SU-DHL-6 (cell line): Measurements from ENCODE around the gene TOGARAM2.

Source experiments
- EZH2phosphoT487 ChIP-seq: fragments of 200-600 bp; sonication (generic), shearing (Covaris generic); conservative IDR thresholded peaks from 2 replicates; pipeline ENCODE4 v1.6.1; 2018; ENCODE audit warnings: mild to moderate bottlenecking, antibody characterized with exemption, low read length, moderate library complexity, mixed read lengths
- TF ChIP-seq, protein P1 (sequence below): fragments of 200-600 bp; sonication (generic); IDR thresholded peaks from one replicate; pipeline ENCODE4 v1.5.1; 2017; ENCODE audit warnings: antibody characterized with exemption, mild to moderate bottlenecking, low read length, moderate library complexity; ENCODE audit not compliant: insufficient read depth, poor library complexity, severe bottlenecking

DNA sequence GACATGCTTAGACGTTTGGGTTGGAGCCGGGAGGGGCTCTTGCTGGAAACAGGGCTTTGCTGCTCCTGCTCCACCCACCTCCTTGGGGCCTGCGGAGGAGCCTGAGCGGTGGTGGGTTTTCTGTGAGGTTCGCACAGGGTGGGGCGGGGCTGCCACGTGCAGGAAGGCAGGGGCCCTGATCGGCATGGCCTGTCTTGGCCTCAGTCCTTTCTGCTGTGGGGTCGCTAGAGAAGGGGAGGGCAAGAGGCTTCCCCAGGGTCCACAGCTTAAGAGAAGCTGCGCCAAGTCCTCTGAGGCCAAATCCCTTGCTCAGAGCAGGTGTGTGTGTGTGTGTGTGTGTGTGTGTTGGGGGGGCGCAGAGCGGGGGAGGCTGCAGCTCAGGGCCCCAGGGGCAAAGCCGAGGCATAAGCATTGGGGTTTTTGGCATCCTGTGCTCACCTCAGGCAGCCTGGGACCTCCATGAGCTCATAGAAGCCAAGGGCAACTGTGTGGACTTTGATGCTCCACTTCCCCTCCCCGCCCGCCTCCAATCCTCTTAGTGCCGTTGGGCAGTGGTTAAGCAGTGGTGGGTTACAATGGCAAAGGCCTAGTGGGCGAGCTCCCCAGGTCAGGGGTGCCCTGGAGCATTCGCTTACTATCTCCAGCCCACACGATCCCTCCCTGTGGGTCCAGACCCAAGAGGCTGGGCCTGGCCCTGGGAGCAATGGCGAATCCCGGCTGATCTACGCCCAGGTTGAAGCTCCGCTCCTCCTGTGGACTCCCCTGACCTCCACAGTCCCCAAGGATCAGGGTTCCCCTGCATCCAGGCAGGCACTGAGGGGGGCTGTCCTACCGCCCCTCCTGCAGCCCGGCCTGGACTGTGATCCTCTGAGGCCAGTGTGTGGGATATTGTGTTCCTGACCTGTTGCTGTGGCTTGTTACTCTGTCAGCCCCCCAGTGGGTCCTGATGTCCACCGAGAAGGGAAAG, 28.9 kb downstream of the TOGARAM2 start:
- TF ChIP-seq, protein P1, sequence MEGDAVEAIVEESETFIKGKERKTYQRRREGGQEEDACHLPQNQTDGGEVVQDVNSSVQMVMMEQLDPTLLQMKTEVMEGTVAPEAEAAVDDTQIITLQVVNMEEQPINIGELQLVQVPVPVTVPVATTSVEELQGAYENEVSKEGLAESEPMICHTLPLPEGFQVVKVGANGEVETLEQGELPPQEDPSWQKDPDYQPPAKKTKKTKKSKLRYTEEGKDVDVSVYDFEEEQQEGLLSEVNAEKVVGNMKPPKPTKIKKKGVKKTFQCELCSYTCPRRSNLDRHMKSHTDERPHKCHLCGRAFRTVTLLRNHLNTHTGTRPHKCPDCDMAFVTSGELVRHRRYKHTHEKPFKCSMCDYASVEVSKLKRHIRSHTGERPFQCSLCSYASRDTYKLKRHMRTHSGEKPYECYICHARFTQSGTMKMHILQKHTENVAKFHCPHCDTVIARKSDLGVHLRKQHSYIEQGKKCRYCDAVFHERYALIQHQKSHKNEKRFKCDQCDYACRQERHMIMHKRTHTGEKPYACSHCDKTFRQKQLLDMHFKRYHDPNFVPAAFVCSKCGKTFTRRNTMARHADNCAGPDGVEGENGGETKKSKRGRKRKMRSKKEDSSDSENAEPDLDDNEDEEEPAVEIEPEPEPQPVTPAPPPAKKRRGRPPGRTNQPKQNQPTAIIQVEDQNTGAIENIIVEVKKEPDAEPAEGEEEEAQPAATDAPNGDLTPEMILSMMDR, result no peak
- TF ChIP-seq EZH2phosphoT487, result no peak
